HG03280 (cell line): ENCODE measurements around the gene ZC3H7A.

Experiments
- ATAC-seq: cut with Tn5 transposase; IDR thresholded peaks from one replicate; pipeline ENCODE4 v1.9.1; 2021; ENCODE audit warnings: mild to moderate bottlenecking, moderate library complexity; ENCODE audit not compliant: unreplicated experiment

The ZC3H7A gene

DNA sequence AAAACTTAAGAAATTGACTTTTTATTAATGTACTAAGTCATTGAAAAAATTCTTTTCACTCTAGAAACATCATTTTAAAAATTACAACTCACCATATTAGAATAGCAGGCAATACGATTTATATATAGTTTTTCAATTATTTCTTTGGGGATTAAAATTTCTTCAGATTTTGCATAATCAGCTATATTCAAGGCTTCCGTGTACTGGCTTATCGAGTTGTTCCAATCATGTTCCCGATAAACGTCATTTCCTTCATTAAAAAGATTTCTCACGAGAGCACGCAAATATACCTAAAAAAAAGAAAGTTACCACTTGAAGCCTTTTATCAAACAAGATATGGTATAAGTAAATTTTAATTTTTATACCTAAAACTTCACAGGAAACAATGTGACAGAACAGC lies 18.0 kb downstream of the ZC3H7A start:
- no peak for ATAC-seq

- ATAC-seq, result no peak
These were observed 22.9 kb downstream of the ZC3H7A start for GRCh38 chr16:11774065-11774626.

DNA sequence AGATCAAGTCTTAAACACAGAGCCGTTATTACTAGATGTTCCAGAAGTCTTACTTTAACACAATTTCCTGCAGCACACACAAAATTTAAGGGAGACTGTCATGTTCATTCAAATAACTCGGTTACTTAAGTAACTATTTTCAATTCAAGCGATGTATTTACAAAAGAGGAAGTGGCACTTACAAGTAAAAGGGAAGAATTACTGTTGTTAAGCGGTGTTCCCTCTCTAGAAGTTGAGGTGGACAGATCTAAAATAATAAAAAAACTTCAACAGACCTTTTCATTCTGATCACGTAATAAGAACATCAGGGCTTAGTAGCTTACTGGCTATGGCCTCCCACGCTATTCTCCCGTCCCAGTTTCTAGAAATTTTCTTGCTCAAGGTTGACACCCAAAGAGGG lies 28.2 kb downstream of the ZC3H7A start:
- no peak for ATAC-seq

- ATAC-seq, result no peak
These were observed 34.6 kb downstream of the ZC3H7A start for GRCh38 chr16:11762431-11762830.

GRCh38 chr16:11759997-11760396 lies 37.1 kb downstream of the ZC3H7A start:
- no peak for ATAC-seq

DNA sequence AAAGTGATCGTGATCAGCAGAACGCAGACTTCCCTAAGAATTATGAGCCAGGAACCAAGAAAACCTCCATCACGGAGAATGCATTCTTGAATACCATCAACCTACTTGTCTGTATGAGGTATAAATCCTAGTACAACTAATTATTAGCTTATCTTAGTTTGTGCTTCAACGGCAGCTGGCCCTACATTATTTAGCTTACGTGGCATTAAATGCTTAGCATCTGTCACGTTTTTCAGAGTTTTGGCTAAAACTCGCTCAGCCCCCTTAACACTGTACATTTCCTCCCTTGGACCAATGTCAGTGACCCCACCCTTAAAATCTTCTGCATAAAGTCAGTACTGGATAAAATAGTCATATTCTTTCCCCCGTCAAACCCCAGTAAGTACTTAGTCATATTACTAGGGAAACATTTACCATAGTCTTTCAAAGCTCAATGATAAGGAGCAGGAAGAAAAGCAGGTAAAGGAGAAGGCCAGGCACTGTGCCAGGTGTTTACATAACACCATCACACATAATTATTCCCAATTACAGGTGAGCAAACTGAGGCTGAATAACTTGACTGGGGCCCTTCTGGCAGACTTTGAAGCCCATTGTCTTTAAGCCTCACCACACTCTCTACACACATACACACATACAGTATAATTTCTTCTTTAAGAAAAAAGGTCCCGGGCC lies 37.8 kb downstream of the ZC3H7A start:
- ATAC-seq, result no peak

GRCh38 chr16:11757671-11758545 lies 39.1 kb downstream of the ZC3H7A start:
- ATAC-seq, result no peak

DNA sequence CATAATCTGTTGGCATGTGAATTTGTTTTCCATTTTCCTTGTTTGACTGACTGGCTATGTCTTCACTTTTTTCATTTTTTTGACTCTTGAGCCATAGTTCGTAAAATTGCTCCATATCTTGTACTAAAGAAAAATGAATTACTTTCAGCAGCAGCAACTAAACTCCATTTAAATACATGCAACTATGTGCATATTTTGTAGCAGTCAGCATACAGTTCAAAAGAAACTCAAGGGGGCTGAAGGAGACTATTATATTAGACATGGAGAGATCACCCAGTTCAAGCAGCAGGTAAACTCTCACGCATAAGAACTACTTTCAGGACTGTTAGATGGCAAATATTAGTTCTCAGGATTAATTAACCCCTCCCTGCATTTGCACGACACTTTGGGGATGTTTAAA lies 40.8 kb downstream of the ZC3H7A start:
- no peak for ATAC-seq

GRCh38 chr16:11755022-11755760 lies 41.9 kb downstream of the ZC3H7A start:
- ATAC-seq, result no peak

GRCh38 chr16:11752856-11753255 lies 44.2 kb downstream of the ZC3H7A start:
- no peak for ATAC-seq

- no peak for ATAC-seq
These were observed 47.0 kb downstream of the ZC3H7A start for GRCh38 chr16:11750056-11750455.

- no peak for ATAC-seq
These were observed 48.4 kb downstream of the ZC3H7A start for GRCh38 chr16:11748404-11749254.

DNA sequence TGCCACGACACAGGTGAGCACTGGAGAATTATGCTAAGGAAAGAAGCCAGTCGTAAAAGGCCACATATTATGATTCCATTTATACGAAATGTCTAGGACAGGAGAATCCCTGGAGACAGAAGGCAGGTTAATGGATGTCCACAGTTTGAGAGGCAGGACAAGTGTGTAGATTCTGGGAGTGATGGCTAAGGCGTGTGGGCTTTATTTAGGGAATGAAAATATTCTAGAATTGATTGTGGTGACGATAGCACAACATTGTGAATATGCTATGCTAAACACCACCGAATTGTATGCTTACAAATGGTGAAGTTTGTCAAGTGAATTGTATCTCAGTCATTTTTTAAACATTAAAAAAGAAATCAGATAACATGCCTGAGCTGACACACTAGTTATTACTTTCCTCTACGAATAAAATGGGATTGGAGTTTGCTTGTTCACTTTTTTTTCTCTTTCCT lies 49.1 kb downstream of the ZC3H7A start:
- no peak for ATAC-seq

DNA sequence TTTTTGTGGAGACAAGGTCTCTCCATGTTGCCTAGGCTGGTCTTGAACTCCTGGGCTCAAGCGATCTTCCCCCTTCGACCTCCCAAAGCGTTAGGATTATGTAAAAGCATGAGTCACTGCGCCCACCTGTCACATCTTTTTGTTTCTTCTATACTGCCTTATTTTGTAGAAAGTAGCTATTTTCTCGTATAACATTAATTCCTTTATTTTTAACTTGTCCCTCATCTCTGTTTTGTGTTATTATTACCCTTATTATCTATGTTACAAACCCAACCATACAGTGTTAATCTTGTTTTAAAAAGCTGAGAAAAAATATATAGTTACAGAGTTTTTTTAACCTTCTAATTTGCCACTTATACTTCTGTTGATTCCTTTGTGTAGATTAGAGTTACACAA lies 53.0 kb downstream of the ZC3H7A start:
- no peak for ATAC-seq

- ATAC-seq, result no peak
These were observed 53.6 kb downstream of the ZC3H7A start for GRCh38 chr16:11743308-11744074.

DNA sequence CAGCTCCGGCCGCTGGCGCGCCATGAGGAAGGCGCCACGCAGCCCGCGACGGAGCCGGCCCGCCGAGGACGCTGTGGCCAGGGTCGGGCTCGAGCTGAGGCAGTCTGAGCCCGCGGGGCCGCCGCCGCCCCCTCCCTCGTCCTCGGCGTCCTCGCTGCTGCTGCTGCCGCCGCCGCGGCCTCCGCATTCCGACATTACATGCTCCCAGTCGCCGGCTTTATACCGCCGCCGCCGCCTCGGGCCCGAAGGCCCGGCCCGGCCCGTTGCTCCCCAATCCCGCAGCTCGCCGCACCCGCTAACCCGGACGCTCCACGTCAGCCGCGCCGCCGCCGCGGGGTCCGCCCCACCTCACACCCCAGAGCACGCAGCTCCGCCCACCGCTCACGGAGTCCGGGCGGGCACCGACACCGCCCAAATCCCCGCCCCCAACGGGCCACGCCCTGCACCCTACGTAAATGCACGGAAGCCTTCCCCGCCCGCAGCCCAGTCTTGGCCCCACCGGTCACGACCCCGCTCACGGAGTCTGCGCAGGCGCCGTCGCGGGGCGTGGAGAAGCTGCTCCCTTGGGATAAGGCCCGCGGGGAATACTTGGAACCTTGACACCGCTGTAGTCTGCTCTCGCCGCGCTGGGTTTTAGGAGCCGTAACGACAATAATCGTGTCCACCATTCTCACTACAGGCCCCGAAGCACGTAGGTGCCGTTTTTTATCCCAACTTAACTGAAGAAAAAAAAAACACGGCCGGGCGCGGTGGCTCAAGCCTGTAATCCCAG lies 54.3 kb downstream of the ZC3H7A start, which contains the start of gene TXNDC11:
TXNDC11 (minus strand) TSS at position 322 of the 772 bp plus-strand sequence; CDS start at position 195, 127 bp downstream.
- ATAC-seq, result peak; percentile 85

DNA sequence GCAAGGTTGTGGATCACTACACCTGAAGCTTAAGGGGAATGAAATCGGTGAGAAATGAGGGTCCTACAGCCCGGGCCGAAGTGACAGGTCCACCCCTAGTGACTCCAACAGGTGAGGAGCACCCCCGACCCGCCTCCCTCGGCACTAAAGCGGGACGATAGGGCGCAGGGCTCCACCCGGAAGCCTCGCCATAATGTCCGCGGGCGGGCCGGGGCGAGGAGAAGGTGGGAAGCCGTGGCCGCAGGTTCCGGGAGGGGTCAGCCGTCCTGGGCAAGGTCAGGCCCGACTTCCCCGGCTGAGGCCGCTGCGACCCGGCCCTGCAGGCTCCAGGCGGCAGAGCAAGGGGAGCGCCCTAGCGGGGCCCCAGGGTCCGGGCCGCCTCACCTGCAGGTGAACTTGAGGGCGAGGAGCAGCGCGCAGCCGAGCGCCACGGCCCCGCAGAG lies 54.9 kb downstream of the ZC3H7A start:
- ATAC-seq, result peak; percentile 30

GRCh38 chr16:11740567-11740966 lies 56.5 kb downstream of the ZC3H7A start:
- ATAC-seq, result no peak
